Myocyte (in vitro differentiated cells): ENCODE measurements around the gene HSPG2. TPM values are rescaled to one million over a fixed set of nuclear protein-coding genes. Genes with fewer than 3 reads are reported as not detected.
"Not testable (repeated sequence)": the region's sequence is repeated elsewhere in the genome, so short reads cannot be mapped to it uniquely, and the experiment has no call there.

Experiments used
- DNase-seq: peaks from one replicate; pipeline ENCODE4 v3.0.0-alpha.2; 2012; ENCODE audit warnings: low read depth
- total RNA-seq: library from RNA; depleted of rRNA; stranded (reverse); fragments of >200 nt; gene quantifications from 2 replicates; pipeline ENCODE4 v1.2.3, GENCODE V29; 2014

Gene HSPG2
- total RNA-seq, 1 donor from 2014 or later: 221 TPM

- DNase-seq: peak; percentile 85
Observed at GRCh38 chr1:21935393-21935804, 1.7 kb downstream of the HSPG2 start.

- peak; percentile 87 for DNase-seq
Observed at GRCh38 chr1:21933397-21934248, 3.5 kb downstream of the HSPG2 start.

- DNase-seq: peak; percentile 66
Observed at GRCh38 chr1:21932127-21932526, 5.0 kb downstream of the HSPG2 start.

GRCh38 chr1:21931171-21932093 is 5.7 kb downstream of the HSPG2 start:
- peak; percentile 98 for DNase-seq

DNA sequence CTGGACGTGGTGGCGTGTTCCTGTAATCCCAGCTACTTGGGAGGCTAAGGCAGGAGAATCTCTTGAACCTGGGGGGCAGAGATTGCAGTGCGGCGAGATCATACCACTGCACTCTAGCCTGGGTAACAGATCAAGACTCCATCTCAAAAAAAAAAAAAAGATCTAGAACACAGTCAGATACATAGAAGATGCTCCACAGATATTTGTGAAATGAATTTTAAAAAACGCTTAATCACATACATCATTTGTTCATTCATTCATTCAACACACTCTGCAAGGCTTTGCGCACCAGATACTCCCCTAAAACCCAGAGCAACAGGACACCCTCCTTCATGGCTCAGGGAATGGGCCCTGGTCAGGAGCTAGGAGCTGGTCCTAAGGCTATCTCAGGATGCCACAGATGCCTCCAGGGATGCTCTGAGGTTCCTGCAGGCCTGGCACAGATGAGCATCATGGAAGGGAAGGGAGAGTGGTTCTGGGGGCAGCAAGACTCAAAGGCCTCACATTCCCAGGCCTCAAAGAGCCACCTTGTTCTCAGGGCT is 6.4 kb downstream of the HSPG2 start:
- no peak for DNase-seq

DNA sequence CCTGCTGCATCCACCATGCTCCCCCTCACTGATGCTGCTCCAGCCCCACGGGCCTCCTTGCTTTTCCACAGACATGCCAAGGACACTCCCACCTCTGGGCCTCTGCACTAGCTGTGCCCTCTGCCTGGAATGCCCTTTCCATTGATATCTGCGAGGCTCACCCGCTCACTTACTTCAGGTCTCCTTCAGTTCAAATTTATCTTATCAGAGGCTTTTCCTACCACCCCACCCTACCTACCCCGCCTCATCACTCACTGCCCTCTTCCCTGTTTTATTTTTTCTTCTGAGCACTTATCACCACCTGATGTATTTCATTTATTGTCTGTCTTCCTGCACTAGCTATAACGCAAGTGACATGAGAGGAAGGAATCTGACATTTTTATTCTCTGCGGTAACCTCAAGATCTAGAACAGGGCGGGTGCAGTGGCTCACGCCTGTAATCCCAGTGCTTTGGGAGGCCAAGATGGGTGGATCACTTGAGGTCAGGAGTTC is 7.0 kb downstream of the HSPG2 start:
- no peak for DNase-seq

- peak; percentile 85 for DNase-seq
Observed at GRCh38 chr1:21927533-21928237, 9.4 kb downstream of the HSPG2 start.

DNA sequence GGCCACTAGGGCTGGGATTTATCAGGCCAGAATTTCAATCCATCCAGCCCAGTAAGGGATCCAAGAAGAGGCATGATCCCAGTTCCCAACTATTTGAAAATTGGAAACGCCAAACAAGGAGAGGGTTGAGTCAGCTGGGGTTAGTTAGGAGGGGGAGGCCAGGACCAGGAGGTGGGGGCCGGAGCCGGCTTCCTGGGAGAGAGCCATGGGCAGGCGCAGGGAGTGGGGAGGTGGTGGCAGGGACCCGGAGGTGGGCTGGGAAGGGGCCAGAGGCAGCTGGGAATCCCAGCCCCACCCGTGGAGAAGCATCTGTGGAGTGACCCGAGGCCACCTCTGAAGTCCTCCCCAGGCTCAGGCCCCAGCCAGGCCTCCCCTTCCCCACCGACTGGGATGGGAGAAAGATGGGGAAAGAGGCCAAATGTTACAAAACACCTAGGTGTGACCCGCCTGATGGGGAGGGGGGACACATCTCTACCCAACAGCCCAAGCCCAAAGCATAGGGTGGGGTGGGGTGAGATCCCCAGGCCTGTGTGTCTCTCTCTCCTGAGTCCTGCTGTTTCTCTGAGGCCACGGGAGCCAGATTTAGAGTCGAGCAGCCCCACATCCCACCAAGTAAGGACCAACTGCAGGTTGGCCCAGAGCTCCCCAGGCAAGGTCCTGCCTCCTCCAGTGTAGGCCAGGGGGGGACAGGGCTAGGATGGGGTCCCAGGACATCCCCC is 10.1 kb downstream of the HSPG2 start:
- DNase-seq: peak; percentile 92

- DNase-seq: no peak
Observed at GRCh38 chr1:21926065-21926464, 11.0 kb downstream of the HSPG2 start.

- no peak for DNase-seq
Observed at GRCh38 chr1:21925334-21925940, 11.7 kb downstream of the HSPG2 start.

DNA sequence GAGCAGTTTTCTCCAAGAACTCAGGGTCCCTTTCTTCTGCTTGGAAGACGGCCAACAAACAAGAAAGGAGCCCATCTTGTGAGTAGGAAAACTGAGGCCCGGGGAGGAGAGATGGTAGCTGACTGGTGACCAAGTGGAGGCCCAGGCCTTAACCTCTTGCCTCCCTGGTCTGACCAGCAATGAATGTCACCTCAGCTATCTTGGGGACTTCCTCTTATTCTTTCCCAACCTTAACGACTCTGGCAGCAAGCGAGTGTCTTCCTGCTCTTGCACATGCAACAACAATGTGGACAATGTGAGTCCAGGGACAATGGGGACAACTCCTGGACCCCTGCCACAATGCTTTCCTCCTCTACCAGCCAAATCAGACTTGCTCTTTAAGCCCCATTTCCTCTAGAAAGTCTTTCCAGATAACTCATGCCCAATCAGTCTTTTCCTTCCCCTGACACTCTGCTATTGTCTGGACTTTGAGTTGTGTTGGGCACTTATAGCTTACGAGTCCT is 12.6 kb downstream of the HSPG2 start:
- peak; percentile 39 for DNase-seq

DNA sequence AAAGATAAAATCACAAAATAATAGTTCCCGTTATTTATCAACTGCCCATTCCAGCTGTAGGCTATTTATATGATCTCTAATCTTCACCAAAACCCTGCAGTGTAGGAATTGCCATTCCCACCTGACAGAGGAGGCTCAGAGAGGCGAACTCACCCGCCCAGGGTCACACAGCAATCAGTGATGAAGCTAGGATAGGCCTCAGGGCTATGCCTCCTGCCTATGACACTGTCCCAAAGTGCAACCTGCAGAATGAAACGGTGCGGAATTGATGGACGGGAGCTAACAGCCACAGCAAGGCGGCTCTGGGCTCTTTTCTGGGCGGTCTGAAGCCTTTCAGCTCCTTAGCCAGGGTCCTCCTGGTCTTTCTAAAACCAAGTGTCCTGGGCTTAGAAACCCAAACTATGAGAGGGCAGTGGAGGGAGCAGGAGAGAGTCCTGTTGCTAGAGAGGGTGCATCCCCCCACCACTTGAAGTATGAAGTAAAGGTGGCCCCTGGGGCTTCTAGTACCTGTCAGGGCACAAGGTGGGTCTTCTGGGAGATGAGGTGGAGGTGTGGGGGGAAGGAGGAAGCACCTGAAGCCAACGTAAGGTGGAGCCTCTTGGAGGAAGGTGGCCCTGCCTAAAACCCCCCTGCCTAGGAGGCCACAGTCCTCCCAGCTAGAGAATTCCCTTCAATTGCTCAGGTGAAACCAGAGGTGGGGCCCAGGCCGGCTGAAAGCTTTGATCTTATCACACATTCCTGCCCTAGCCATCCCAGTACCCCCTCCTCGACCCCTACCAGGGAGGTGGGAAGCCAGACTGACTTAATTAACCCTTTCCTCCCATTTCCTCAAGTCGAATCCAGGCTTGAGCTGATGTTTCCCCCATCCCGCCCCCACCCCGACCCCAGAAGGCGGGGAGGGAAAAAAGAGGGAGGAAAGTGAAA is 14.8 kb downstream of the HSPG2 start:
- no peak for DNase-seq

- peak; percentile 70 for DNase-seq
Observed at GRCh38 chr1:21921100-21921875, 15.8 kb downstream of the HSPG2 start.

GRCh38 chr1:21919520-21919919 is 17.6 kb downstream of the HSPG2 start:
- DNase-seq: peak; percentile 80

GRCh38 chr1:21917239-21917631 is 19.9 kb downstream of the HSPG2 start:
- DNase-seq: not testable (repeated sequence)

- no peak for DNase-seq
Observed at GRCh38 chr1:21916447-21917238, 20.5 kb downstream of the HSPG2 start.
